Brain microvascular endothelial cell (primary cell): ENCODE data around the gene EFCC1.

Experiments used
- DNase-seq: peaks from one replicate; pipeline ENCODE4 v3.0.0-alpha.2; 2020
- H3K27ac ChIP-seq: fragments of 250-450 bp; sonication (Bioruptor Pico); 2 replicates; pipeline ENCODE4 v1.5.1; 2020; ENCODE audit warnings: mild to moderate bottlenecking, moderate library complexity
- H3K27me3 ChIP-seq: fragments of 250-450 bp; sonication (Bioruptor Pico); replicated peaks from 2 replicates; pipeline ENCODE4 v1.5.1; 2020; ENCODE audit warnings: mild to moderate bottlenecking
- H3K36me3 ChIP-seq: fragments of 250-450 bp; sonication (Bioruptor Pico); replicated peaks from 2 replicates; pipeline ENCODE4 v1.5.1; 2020; ENCODE audit warnings: mild to moderate bottlenecking
- H3K4me3 ChIP-seq: 2 replicates; pipeline ENCODE4 v1.5.1; 2011; ENCODE audit warnings: low read depth, mild to moderate bottlenecking, control low read depth, low read length, moderate library complexity
- CTCF ChIP-seq: IDR thresholded peaks from 2 replicates; pipeline ENCODE4 v1.5.1; 2011; ENCODE audit warnings: low read depth, mild to moderate bottlenecking, moderate library complexity, low read length, control low read depth, inconsistent platforms; ENCODE audit errors: missing control alignments
- in situ Hi-C: cut with HindIII; loops from 2 replicates; pipeline ENCODE4 v1.10.0; 2017; ENCODE audit warnings: low sequenced_read_pairs, low pct_ligation_motif_present

EFCC1 gene

GRCh38 chr3:129001101-129001805 lies at the start of gene EFCC1:
Gene EFCC1 (plus strand): TSS chr3:129001304. CDS start chr3:129001629, 325 bp downstream.
- H3K27me3 ChIP-seq, result peaks cover 52% of the 10 kb centered on the region

GRCh38 chr3:128956440-128956839 lies 44.7 kb upstream of the EFCC1 start:
- in situ Hi-C loops, result no loop called here
- no peak for TF ChIP-seq CTCF
- H3K27me3 ChIP-seq, result no peaks in the 10 kb centered on the region
- DNase-seq, result no peak
- H3K27ac ChIP-seq, result no peak overlapping the region
- H3K36me3 ChIP-seq, result no peaks in the 10 kb centered on the region
- no peak overlapping the region for H3K4me3 ChIP-seq

More at GRCh38 chr3:129001101-129001805, at the start of gene EFCC1:
- no peak for DNase-seq
- no peak within 1 kb of the TSS for H3K27ac ChIP-seq
- in situ Hi-C loops, result no loop called here
- no peak for TF ChIP-seq CTCF
- no peaks in the 10 kb centered on the region for H3K36me3 ChIP-seq
- peak within 1 kb of the TSS; percentile 38 for H3K4me3 ChIP-seq

- TF ChIP-seq CTCF, result no peak
- H3K4me3 ChIP-seq, result no peak overlapping the region
- H3K27ac ChIP-seq, result no peak overlapping the region
- in situ Hi-C loops, result no loop called here
- no peaks in the 10 kb centered on the region for H3K27me3 ChIP-seq
- no peak for DNase-seq
- no peaks in the 10 kb centered on the region for H3K36me3 ChIP-seq
Observed at GRCh38 chr3:128965280-128965679, 35.8 kb upstream of the EFCC1 start.

- in situ Hi-C loops, result no loop called here
- DNase-seq, result no peak
- no peak overlapping the region for H3K4me3 ChIP-seq
Observed at GRCh38 chr3:128965818-128966217, 35.3 kb upstream of the EFCC1 start.

GRCh38 chr3:128967748-128968355 lies 33.3 kb upstream of the EFCC1 start:
- in situ Hi-C loops, result no loop called here
- H3K27me3 ChIP-seq, result no peaks in the 10 kb centered on the region
- H3K36me3 ChIP-seq, result no peaks in the 10 kb centered on the region
- no peak overlapping the region for H3K27ac ChIP-seq
- no peak for DNase-seq
- H3K4me3 ChIP-seq, result no peak overlapping the region
- no peak for TF ChIP-seq CTCF

More at GRCh38 chr3:128965818-128966217, 35.3 kb upstream of the EFCC1 start:
- TF ChIP-seq CTCF, result no peak
- Histone ChIP-seq H3K36me3 (no peaks in the 10 kb centered on the region), H3K27me3 (no peaks in the 10 kb centered on the region), H3K27ac (no peak overlapping the region)
